ENCODE data around the gene C19orf33. TPM values are rescaled to one million over a fixed set of nuclear protein-coding genes. Genes with fewer than 3 reads are reported as not detected.
"Not testable (repeated sequence)": the region's sequence is repeated elsewhere in the genome, so short reads cannot be mapped to it uniquely, and the experiment has no call there.

C19orf33 gene
- total RNA-seq, 2 experiments from 2014 or later, result not detected

- no peak for DNase-seq
- Mint-ChIP-seq H3K36me3 (peaks cover 10% of the 10 kb centered on the region), H3K4me3 (peak overlapping the region; percentile 33), H3K27me3 (no peaks in the 10 kb centered on the region), H3K9me3 (no peaks in the 10 kb centered on the region), H3K4me1 (peaks cover 44% of the 10 kb centered on the region), H3K27ac (no peak overlapping the region)
- no peak for ATAC-seq (ENCODE audit: low read depth)
- POLR2A ChIA-PET, result no interaction called here
These were observed 17.7 kb downstream of the C19orf33 start for GRCh38 chr19:38321646-38322196.

- H3K27ac Mint-ChIP-seq, result no peak overlapping the region
- POLR2A ChIA-PET, result interaction anchor here (0.5 kb wide), 1 partner anchor 62 kb away, joined by 3 read pairs; no protein-coding TSS in a partner anchor
- ATAC-seq (ENCODE audit: low read depth) (no peak), DNase-seq (no peak)
- H3K4me3 Mint-ChIP-seq, result no peak overlapping the region
- peaks cover 32% of the 10 kb centered on the region for H3K4me1 Mint-ChIP-seq
- no peaks in the 10 kb centered on the region for H3K27me3 Mint-ChIP-seq
- H3K9me3 Mint-ChIP-seq, result no peaks in the 10 kb centered on the region
- peaks cover 17% of the 10 kb centered on the region for H3K36me3 Mint-ChIP-seq
These were observed 19.2 kb downstream of the C19orf33 start for GRCh38 chr19:38323291-38323690.

DNA sequence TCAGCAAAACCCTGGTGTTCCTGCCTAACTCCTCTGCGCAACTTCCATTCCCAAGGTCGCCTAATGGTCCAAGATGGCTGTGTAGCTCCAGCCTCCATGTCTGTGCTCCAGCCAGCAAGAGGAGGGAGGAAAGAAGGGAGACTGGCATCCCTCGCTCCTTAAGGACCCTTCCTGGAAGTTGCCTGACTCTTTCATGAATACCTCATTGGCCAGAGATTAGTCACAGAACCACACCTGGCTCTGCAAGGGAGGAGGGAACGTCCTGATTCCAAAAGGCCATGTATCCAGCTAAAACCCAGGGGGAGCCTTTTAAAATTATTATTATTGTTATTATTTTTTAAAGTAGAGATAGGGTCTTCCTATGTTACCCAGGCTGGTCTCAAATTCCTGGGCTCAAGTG is 20.4 kb downstream of the C19orf33 start:
- DNase-seq, result no peak
- H3K9me3 Mint-ChIP-seq, result no peaks in the 10 kb centered on the region
- no peaks in the 10 kb centered on the region for H3K27me3 Mint-ChIP-seq
- peaks cover 24% of the 10 kb centered on the region for H3K4me1 Mint-ChIP-seq
- POLR2A ChIA-PET, result no interaction called here
- no peak overlapping the region for H3K4me3 Mint-ChIP-seq
- peaks cover 22% of the 10 kb centered on the region for H3K36me3 Mint-ChIP-seq
- no peak overlapping the region for H3K27ac Mint-ChIP-seq
- ATAC-seq (ENCODE audit: low read depth), result no peak

DNA sequence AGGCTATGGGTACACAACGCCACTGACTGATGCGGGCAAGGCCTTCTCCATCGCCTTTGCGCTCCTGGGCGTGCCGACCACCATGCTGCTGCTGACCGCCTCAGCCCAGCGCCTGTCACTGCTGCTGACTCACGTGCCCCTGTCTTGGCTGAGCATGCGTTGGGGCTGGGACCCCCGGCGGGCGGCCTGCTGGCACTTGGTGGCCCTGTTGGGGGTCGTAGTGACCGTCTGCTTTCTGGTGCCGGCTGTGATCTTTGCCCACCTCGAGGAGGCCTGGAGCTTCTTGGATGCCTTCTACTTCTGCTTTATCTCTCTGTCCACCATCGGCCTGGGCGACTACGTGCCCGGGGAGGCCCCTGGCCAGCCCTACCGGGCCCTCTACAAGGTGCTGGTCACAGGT is 22.5 kb downstream of the C19orf33 start:
- Mint-ChIP-seq H3K4me1 (peaks cover 10% of the 10 kb centered on the region), H3K9me3 (no peaks in the 10 kb centered on the region), H3K4me3 (no peak overlapping the region), H3K27me3 (no peaks in the 10 kb centered on the region), H3K27ac (no peak overlapping the region), H3K36me3 (peaks cover 26% of the 10 kb centered on the region)
- DNase-seq (no peak), ATAC-seq (ENCODE audit: low read depth) (no peak)
- POLR2A ChIA-PET, result no interaction called here

GRCh38 chr19:38329651-38330050 is 25.6 kb downstream of the C19orf33 start:
- POLR2A ChIA-PET, result interaction anchor here (0.7 to 1.7 kb wide), 2 partner anchors 74 to 83 kb away, joined by 3 to 9 read pairs; no protein-coding TSS in a partner anchor

DNA sequence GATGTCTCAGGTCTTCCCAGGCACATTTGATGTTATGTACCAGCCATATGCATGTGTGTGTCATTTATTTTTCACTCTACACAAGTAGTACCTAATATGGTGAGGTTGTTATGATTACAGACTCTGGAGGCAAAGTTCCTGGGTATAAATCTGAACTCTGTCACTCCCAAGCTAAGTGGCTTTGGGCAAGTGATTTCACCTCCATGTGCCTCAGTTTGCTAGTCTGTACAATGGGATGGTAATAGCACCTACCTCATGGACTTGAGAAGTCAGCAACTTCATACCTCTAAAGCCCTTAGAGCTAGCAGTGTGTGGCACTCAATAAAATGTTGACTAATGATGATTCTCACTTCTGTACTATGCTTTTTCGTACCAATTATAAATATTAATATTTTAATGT is 27.7 kb downstream of the C19orf33 start:
- H3K9me3 Mint-ChIP-seq, result no peaks in the 10 kb centered on the region
- H3K4me1 Mint-ChIP-seq, result peaks cover 2% of the 10 kb centered on the region
- POLR2A ChIA-PET, result no interaction called here
- H3K27ac Mint-ChIP-seq, result no peak overlapping the region
- ATAC-seq (ENCODE audit: low read depth), result no peak
- no peak for DNase-seq
- H3K27me3 Mint-ChIP-seq, result no peaks in the 10 kb centered on the region
- H3K4me3 Mint-ChIP-seq, result no peak overlapping the region
- H3K36me3 Mint-ChIP-seq, result peaks cover 16% of the 10 kb centered on the region

More at GRCh38 chr19:38329651-38330050, 25.6 kb downstream of the C19orf33 start:
- peaks cover 2% of the 10 kb centered on the region for H3K4me1 Mint-ChIP-seq
- H3K27ac Mint-ChIP-seq, result no peak overlapping the region
- H3K4me3 Mint-ChIP-seq, result no peak overlapping the region
- DNase-seq (no peak), ATAC-seq (ENCODE audit: low read depth) (no peak)
- H3K9me3 Mint-ChIP-seq, result no peaks in the 10 kb centered on the region
- peaks cover 20% of the 10 kb centered on the region for H3K36me3 Mint-ChIP-seq
- no peaks in the 10 kb centered on the region for H3K27me3 Mint-ChIP-seq

- DNase-seq (no peak), ATAC-seq (ENCODE audit: low read depth) (no peak)
- Mint-ChIP-seq H3K4me3 (no peak overlapping the region), H3K27ac (no peak overlapping the region), H3K4me1 (peaks cover 8% of the 10 kb centered on the region), H3K27me3 (no peaks in the 10 kb centered on the region), H3K36me3 (peaks cover 9% of the 10 kb centered on the region), H3K9me3 (no peaks in the 10 kb centered on the region)
- POLR2A ChIA-PET, result no interaction called here
These were observed 29.2 kb downstream of the C19orf33 start for GRCh38 chr19:38333245-38333644.

- Mint-ChIP-seq H3K36me3 (peaks cover 2% of the 10 kb centered on the region), H3K9me3 (no peaks in the 10 kb centered on the region), H3K4me3 (peak overlapping the region; percentile 93), H3K27me3 (no peaks in the 10 kb centered on the region), H3K4me1 (peaks cover 11% of the 10 kb centered on the region), H3K27ac (peak overlapping the region; percentile 96)
- POLR2A ChIA-PET, result interaction anchor here (0.6 to 1.9 kb wide), 7 partner anchors 38 to 429 kb away, joined by 3 to 26 read pairs (median 3); partner anchors contain the start of genes PSMD8, SIPA1L3 and WDR87
- DNase-seq, result peak; percentile 92
- ATAC-seq (ENCODE audit: low read depth), result peak; percentile 78
These were observed 32.0 kb downstream of the C19orf33 start for GRCh38 chr19:38335949-38336637.

GRCh38 chr19:38336638-38337359 is 32.7 kb downstream of the C19orf33 start:
- POLR2A ChIA-PET, result interaction anchor here (0.8 to 1.9 kb wide), 4 partner anchors 26 to 102 kb away, joined by 3 to 26 read pairs (median 6); partner anchors contain the start of gene PSMD8
- H3K27ac Mint-ChIP-seq, result peak overlapping the region; percentile 96
- peaks cover 11% of the 10 kb centered on the region for H3K4me1 Mint-ChIP-seq
- H3K4me3 Mint-ChIP-seq, result peak overlapping the region; percentile 93
- ATAC-seq (ENCODE audit: low read depth) (peak; percentile 61), DNase-seq (peak; percentile 95)
- H3K9me3 Mint-ChIP-seq, result no peaks in the 10 kb centered on the region
- H3K27me3 Mint-ChIP-seq, result no peaks in the 10 kb centered on the region
- peaks cover 3% of the 10 kb centered on the region for H3K36me3 Mint-ChIP-seq

DNA sequence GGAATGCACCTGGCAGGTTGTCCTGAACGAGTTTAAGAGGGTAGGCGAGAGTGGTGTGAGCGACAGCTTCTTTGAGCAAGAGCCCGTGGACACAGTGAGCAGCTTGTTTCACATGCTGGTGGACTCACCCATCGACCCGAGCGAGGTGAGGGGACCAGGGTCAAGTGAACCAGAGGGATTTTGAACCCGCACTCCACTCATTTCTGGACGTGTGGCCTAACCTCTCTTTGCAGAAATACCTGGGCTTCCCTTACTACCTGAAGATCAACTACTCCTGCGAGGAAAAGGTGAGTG is 33.3 kb downstream of the C19orf33 start:
- Mint-ChIP-seq H3K36me3 (peaks cover 3% of the 10 kb centered on the region), H3K4me3 (peak overlapping the region; percentile 93), H3K9me3 (no peaks in the 10 kb centered on the region), H3K4me1 (peaks cover 11% of the 10 kb centered on the region), H3K27ac (peak overlapping the region; percentile 96), H3K27me3 (no peaks in the 10 kb centered on the region)
- no peak for DNase-seq
- POLR2A ChIA-PET, result interaction anchor here (0.8 to 0.9 kb wide), 2 partner anchors 25 to 37 kb away, joined by 5 to 6 read pairs; partner anchors contain the start of gene PSMD8
- ATAC-seq (ENCODE audit: low read depth), result no peak

- ATAC-seq (ENCODE audit: low read depth); H3K4me3 Mint-ChIP-seq; H3K27me3 Mint-ChIP-seq; DNase-seq; POLR2A ChIA-PET; H3K36me3 Mint-ChIP-seq; H3K9me3 Mint-ChIP-seq: not testable (repeated sequence)
- Mint-ChIP-seq H3K27ac (peak overlapping the region; percentile 19), H3K4me1 (peaks cover 11% of the 10 kb centered on the region)
These were observed 35.0 kb downstream of the C19orf33 start for GRCh38 chr19:38339011-38339410.

- POLR2A ChIA-PET, result no interaction called here
- no peaks in the 10 kb centered on the region for H3K9me3 Mint-ChIP-seq
- no peak overlapping the region for H3K27ac Mint-ChIP-seq
- peaks cover 3% of the 10 kb centered on the region for H3K36me3 Mint-ChIP-seq
- no peak overlapping the region for H3K4me3 Mint-ChIP-seq
- ATAC-seq (ENCODE audit: low read depth), result no peak
- no peak for DNase-seq
- H3K4me1 Mint-ChIP-seq, result peaks cover 11% of the 10 kb centered on the region
- H3K27me3 Mint-ChIP-seq, result no peaks in the 10 kb centered on the region
These were observed 36.9 kb downstream of the C19orf33 start for GRCh38 chr19:38340927-38341326.

- no peak for ATAC-seq (ENCODE audit: low read depth)
- DNase-seq, result no peak
- Mint-ChIP-seq H3K4me1 (no peaks in the 10 kb centered on the region), H3K4me3 (no peak overlapping the region), H3K27ac (no peak overlapping the region), H3K9me3 (no peaks in the 10 kb centered on the region), H3K27me3 (no peaks in the 10 kb centered on the region), H3K36me3 (no peaks in the 10 kb centered on the region)
- POLR2A ChIA-PET, result no interaction called here
These were observed 42.8 kb downstream of the C19orf33 start for GRCh38 chr19:38346837-38347236.

Measured in activated naive CD8-positive, alpha-beta T cell treated with anti-CD3 and anti-CD28 coated beads, Interleukin-2, amount 10 ng/mL, durations not matched to agents 7 days and 5 days (primary cell).